Uterus (tissue), 4 donors: ENCODE data around the gene RBM6. TPM values are rescaled to one million over a fixed set of nuclear protein-coding genes. Genes with fewer than 3 reads are reported as not detected.
"Not testable (repeated sequence)": the region's sequence is repeated elsewhere in the genome, so short reads cannot be mapped to it uniquely, and the experiment has no call there.

ENCODE experiments used
- DNase-seq, 2 donors: peaks; one replicate each; pipeline ENCODE4 v3.0.0-alpha.2; 2019 to 2020
- H3K27ac ChIP-seq, 2 donors: fragments of 200-600 bp; sonication (generic); 1 replicate in 1 of 2; 2 replicates in 1 of 2; pipeline ENCODE4 v1.5.1; 2016 to 2018
- H3K27me3 ChIP-seq, 2 donors: fragments of 200-600 bp; sonication (generic); one replicate each; pipeline ENCODE4 v1.5.1; 2018 to 2019; ENCODE audit warnings: control low read depth in 1 of 2
- H3K36me3 ChIP-seq, 2 donors: fragments of 200-600 bp; sonication (generic); one replicate each; pipeline ENCODE4 v1.5.1; 2019; ENCODE audit warnings: control low read depth in 1 of 2
- H3K4me1 ChIP-seq, 2 donors: fragments of 200-600 bp; sonication (generic); one replicate each; pipeline ENCODE4 v1.5.1; 2018 to 2019; ENCODE audit warnings: control low read depth in 1 of 2
- H3K4me3 ChIP-seq, 2 donors: fragments of 200-600 bp; sonication (generic); 1 replicate in 1 of 2; 2 replicates in 1 of 2; pipeline ENCODE4 v1.5.1; 2018 to 2019; ENCODE audit warnings: mild to moderate bottlenecking in 1 of 2
- H3K9me3 ChIP-seq, 2 donors: fragments of 200-600 bp; sonication (generic); one replicate each; pipeline ENCODE4 v1.5.1; 2019; ENCODE audit warnings: control low read depth in 1 of 2
- CTCF ChIP-seq, 4 experiments: fragments of 200-600 bp in 2 of 4; fragments of 450-650 bp in 2 of 4; sonication (generic) in 2 of 4; IDR thresholded peaks; one replicate each; pipeline ENCODE4 v1.5.1; 2016 to 2019; ENCODE audit warnings: antibody characterized with exemption in 4 of 4, mild to moderate bottlenecking in 2 of 4, moderate library complexity in 1 of 4
- POLR2A ChIP-seq, 2 donors: fragments of 450-650 bp; IDR thresholded peaks; one replicate each; pipeline ENCODE4 v1.6.1; 2016; ENCODE audit warnings: antibody characterized with exemption in 2 of 2, mild to moderate bottlenecking in 1 of 2, moderate library complexity in 1 of 2
- intact Hi-C: fragments of 100-400 bp; cut with DNase I; formaldehyde crosslinking; loops from one replicate; pipeline ENCODE4 v1.15.1; 2023; ENCODE audit warnings: low total_unique reads
- total RNA-seq, 4 donors: library from RNA; depleted of rRNA in 3 of 4; stranded (reverse); fragments of >200 nt in 3 of 4; gene quantifications; one replicate each; pipeline versions ENCODE4 v1.1.0 to v1.2.4, GENCODE V29; 2014 to 2023
- donor health status: DM: yes; HTN: yes; CAD: no.

RBM6 gene
- total RNA-seq, 4 donors from 2014 or later = 63.2 to 143 (median 116) TPM

GRCh38 chr3:50028346-50028745, 88.4 kb downstream of the RBM6 start:
- Histone ChIP-seq H3K27me3 (no peaks in the 10 kb centered on the region), H3K36me3 (no peaks in the 10 kb centered on the region), H3K27ac (no peak overlapping the region), H3K4me1 (no peaks in the 10 kb centered on the region), H3K9me3 (no peaks in the 10 kb centered on the region), H3K4me3 (no peak overlapping the region)
- no peak for DNase-seq
- TF ChIP-seq CTCF (IDR thresholded peaks at IDR 0.05) (no peak), POLR2A (IDR thresholded peaks at IDR 0.05) (no peak)
- intact Hi-C loops = no loop called here

- H3K36me3 ChIP-seq = not testable (repeated sequence)
Observed at GRCh38 chr3:50031201-50031600, 91.3 kb downstream of the RBM6 start.

DNA sequence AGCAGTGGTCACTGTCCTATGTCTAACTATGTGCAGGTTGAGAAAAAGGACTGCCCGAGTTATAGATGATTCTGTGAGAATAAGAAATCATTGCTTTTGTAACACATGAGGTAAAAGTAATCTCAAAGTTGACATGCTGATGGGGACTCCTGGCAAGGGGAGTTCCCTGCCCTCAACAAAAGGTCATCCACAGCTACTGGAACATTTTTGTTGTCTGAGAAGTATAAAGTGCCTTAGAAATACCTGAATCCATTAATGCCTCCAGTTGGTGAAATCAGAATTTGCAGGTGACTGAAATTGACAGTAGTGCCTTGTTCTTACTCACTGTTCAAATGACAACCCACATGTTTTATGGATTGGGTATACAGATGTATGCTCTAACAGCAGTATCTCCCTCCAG, 105.0 kb downstream of the RBM6 start:
- Histone ChIP-seq H3K4me1 (no peaks in the 10 kb centered on the region), H3K27ac (no peak overlapping the region), H3K27me3 (no peaks in the 10 kb centered on the region), H3K4me3 (no peak overlapping the region), H3K36me3 (no peaks in the 10 kb centered on the region), H3K9me3 (no peaks in the 10 kb centered on the region)
- TF ChIP-seq POLR2A (IDR thresholded peaks at IDR 0.05) (no peak), CTCF (IDR thresholded peaks at IDR 0.05) (no peak)
- no peak for DNase-seq
- intact Hi-C loops = no loop called here

More at GRCh38 chr3:50031201-50031600, 91.3 kb downstream of the RBM6 start:
- H3K27me3 ChIP-seq, H3K9me3 ChIP-seq, H3K27ac ChIP-seq, DNase-seq, H3K4me3 ChIP-seq, intact Hi-C loops, H3K4me1 ChIP-seq: not testable (repeated sequence)

DNA sequence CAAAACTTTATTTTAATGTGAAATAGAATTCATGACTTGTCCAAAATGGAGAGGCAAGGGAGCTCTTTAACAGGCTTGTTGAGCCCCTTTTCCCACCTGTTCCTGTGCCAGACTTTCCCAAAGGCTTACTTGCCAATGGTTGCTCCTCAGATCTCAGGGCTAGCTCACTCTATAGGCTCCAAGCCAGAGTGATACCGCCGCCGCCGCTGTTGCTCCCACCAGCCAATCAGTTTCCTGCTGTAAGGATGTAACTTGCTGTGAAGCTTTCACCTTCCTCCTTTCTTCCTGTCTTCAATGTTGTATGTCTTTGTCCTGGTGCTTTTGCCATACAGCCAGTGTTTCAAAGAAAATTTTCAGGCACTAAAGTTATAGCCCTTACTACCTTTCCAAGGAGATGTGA, 107.5 kb downstream of the RBM6 start:
- Histone ChIP-seq H3K36me3 (no peaks in the 10 kb centered on the region), H3K4me3 (no peak overlapping the region), H3K9me3 (no peaks in the 10 kb centered on the region), H3K4me1 (no peaks in the 10 kb centered on the region), H3K27me3 (no peaks in the 10 kb centered on the region), H3K27ac (no peak overlapping the region)
- no peak for DNase-seq
- TF ChIP-seq CTCF (IDR thresholded peaks at IDR 0.05) (no peak), POLR2A (IDR thresholded peaks at IDR 0.05) (no peak)
- intact Hi-C loops = no loop called here

GRCh38 chr3:50050361-50050760, 110.4 kb downstream of the RBM6 start:
- H3K27me3 ChIP-seq = no peaks in the 10 kb centered on the region
- TF ChIP-seq POLR2A (IDR thresholded peaks at IDR 0.05) (no peak), CTCF (IDR thresholded peaks at IDR 0.05) (no peak)
- H3K36me3 ChIP-seq = no peaks in the 10 kb centered on the region
- no peaks in the 10 kb centered on the region for H3K4me1 ChIP-seq
- intact Hi-C loops = no loop called here
- H3K4me3 ChIP-seq = no peak overlapping the region
- no peak for DNase-seq
- H3K9me3 ChIP-seq = no peaks in the 10 kb centered on the region
- no peak overlapping the region for H3K27ac ChIP-seq

- no peak for DNase-seq
- no peak overlapping the region for H3K4me3 ChIP-seq
- no peak overlapping the region for H3K27ac ChIP-seq
- no peaks in the 10 kb centered on the region for H3K36me3 ChIP-seq
- no peaks in the 10 kb centered on the region for H3K4me1 ChIP-seq
- no peak for TF ChIP-seq CTCF (IDR thresholded peaks at IDR 0.05)
- TF ChIP-seq POLR2A (IDR thresholded peaks at IDR 0.05) = no peak
- H3K9me3 ChIP-seq = no peaks in the 10 kb centered on the region
- intact Hi-C loops = no loop called here
- no peaks in the 10 kb centered on the region for H3K27me3 ChIP-seq
Observed at GRCh38 chr3:50057756-50058155, 117.8 kb downstream of the RBM6 start.
